Stimulated activated CD4-positive, alpha-beta T cell treated with anti-CD3 and anti-CD28 coated beads, Interleukin-15, amount 100 ng/mL, for 48 hours (primary cell): ENCODE data around the gene TRAF1.
A peak's percentile ranks its signal among the peaks of the same experiment; 100 is the strongest.

Experiments used
- DNase-seq, 2 donors: peaks; one replicate each; pipeline ENCODE4 v3.0.0-alpha.2; 2020; ENCODE audit warnings: low read depth in 2 of 2

Gene TRAF1

GRCh38 chr9:120870206-120870605 lies 56.4 kb downstream of the TRAF1 start:
- DNase-seq: no peak

GRCh38 chr9:120869726-120870125 lies 56.9 kb downstream of the TRAF1 start:
- DNase-seq: no peak

GRCh38 chr9:120869360-120869687 lies 57.3 kb downstream of the TRAF1 start:
- no peak for DNase-seq

GRCh38 chr9:120868676-120869359 lies 57.8 kb downstream of the TRAF1 start:
- peak; percentile 95 for DNase-seq

- DNase-seq: no peak
These were observed 58.3 kb downstream of the TRAF1 start for GRCh38 chr9:120868339-120868675.

GRCh38 chr9:120867676-120868338 lies 58.8 kb downstream of the TRAF1 start:
- DNase-seq: no peak

GRCh38 chr9:120866651-120867050 lies 59.9 kb downstream of the TRAF1 start:
- no peak for DNase-seq

- DNase-seq: no peak
These were observed 60.8 kb downstream of the TRAF1 start for GRCh38 chr9:120865809-120866208.

GRCh38 chr9:120865176-120865575 lies 61.4 kb downstream of the TRAF1 start:
- no peak for DNase-seq

- no peak for DNase-seq
These were observed 61.9 kb downstream of the TRAF1 start for GRCh38 chr9:120864719-120865118.

GRCh38 chr9:120863833-120864232 lies 62.8 kb downstream of the TRAF1 start:
- no peak for DNase-seq

- DNase-seq: no peak
These were observed 64.1 kb downstream of the TRAF1 start for GRCh38 chr9:120862452-120862851.

- no peak for DNase-seq
These were observed 64.7 kb downstream of the TRAF1 start for GRCh38 chr9:120861935-120862334.

GRCh38 chr9:120860083-120860482 lies 66.5 kb downstream of the TRAF1 start:
- no peak for DNase-seq

GRCh38 chr9:120859361-120859760 lies 67.2 kb downstream of the TRAF1 start:
- DNase-seq: no peak

GRCh38 chr9:120857902-120858301 lies 68.7 kb downstream of the TRAF1 start:
- no peak for DNase-seq

GRCh38 chr9:120857481-120857880 lies 69.1 kb downstream of the TRAF1 start:
- no peak for DNase-seq

GRCh38 chr9:120856700-120857099 lies 69.9 kb downstream of the TRAF1 start:
- no peak for DNase-seq

- no peak for DNase-seq
These were observed 70.5 kb downstream of the TRAF1 start for GRCh38 chr9:120855827-120856670.

- DNase-seq: no peak
These were observed 71.8 kb downstream of the TRAF1 start for GRCh38 chr9:120854596-120855327.

GRCh38 chr9:120853198-120853597 lies 73.4 kb downstream of the TRAF1 start:
- no peak for DNase-seq
